ENCODE results near the gene FPGS. TPM values are rescaled to one million over a fixed set of nuclear protein-coding genes. Genes with fewer than 3 reads are reported as not detected.

The FPGS gene
- polyA plus RNA-seq, 1 of the 3 experiments (the other 2 are of a cell fraction): 82.7 TPM

DNA sequence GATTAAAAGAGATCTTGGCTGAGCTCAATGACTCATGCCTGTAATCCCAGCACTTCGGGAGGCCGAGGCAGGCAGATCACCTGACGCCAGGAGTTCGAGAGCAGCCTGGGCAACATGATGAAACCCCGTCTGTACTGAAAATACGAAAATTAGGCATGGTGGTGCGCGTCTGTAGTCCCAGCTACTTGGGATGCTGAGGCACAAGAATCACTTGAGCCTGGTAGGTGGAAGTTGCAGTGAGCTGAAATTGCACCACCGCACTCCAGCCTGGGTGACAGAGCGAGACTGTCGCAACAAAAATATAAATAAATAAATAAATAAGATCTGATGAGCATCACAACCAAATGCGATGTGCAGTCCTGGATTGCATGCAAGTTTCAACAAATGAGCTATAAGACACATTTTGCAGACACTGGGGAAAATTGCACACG, 60.5 kb downstream of the FPGS start:
- Histone ChIP-seq H3K4me3 (ENCODE audit: low read depth in 2 of 2, low read length in 1 of 2) (no peak overlapping the region), H3K79me2 (ENCODE audit: insufficient read depth) (no peaks in the 10 kb centered on the region), H3K4me1 (ENCODE audit: control insufficient read depth in 1 of 2, insufficient read depth in 2 of 2, low read depth in 1 of 2, low read length in 1 of 2) (peaks cover 0 to 10% of the 10 kb centered on the region in 2 experiments; a peak in 1 of 4 replicates), H3K9me3 (no peaks in the 10 kb centered on the region), H2AFZ (ENCODE audit: low read depth) (no peak overlapping the region), H3K27me3 (ENCODE audit: insufficient read depth) (no peaks in the 10 kb centered on the region), H3F3A (replicated peaks; ENCODE audit: insufficient read depth) (no peaks in the 10 kb centered on the region), H3K9ac (no peak overlapping the region), H4K20me1 (ENCODE audit: insufficient read depth) (no peaks in the 10 kb centered on the region), H3K27ac (ENCODE audit: low read depth in 2 of 2, low read length in 1 of 2) (no peak overlapping the region), H3K4me2 (no peak overlapping the region), H3K36me3 (replicated peaks in 1 of 2; ENCODE audit: control insufficient read depth in 1 of 2, insufficient read depth in 2 of 2, low read length in 1 of 2) (no peaks in the 10 kb centered on the region), H3K9me2 (no peaks in the 10 kb centered on the region)
- WGBS (ENCODE audit: low lambda C conversion rate): 90% methylated on average over 13 of the region's 13 CpGs
- no peak for TF ChIP-seq RXRA (IDR thresholded peaks at IDR 0.05; ENCODE audit: borderline replicate concordance, low read depth)
- POLR2A ChIA-PET: interaction anchor here (1.3 kb wide), 1 partner anchor 9 kb away, joined by 3 read pairs; no protein-coding TSS in a partner anchor
- no peak for DNase-seq
- CTCF ChIA-PET: interaction anchor here (0.7 to 2.0 kb wide), 6 partner anchors 8 to 128 kb away, joined by 3 to 7 read pairs (median 4); partner anchors contain the start of genes ENG and TOR2A

Small RNA genes within 50 kb of the gene (small RNA-seq; reads per million reads assigned to genes)
- gene RF00019 (0 reads per million in 7 experiments), gene RNA5SP296 (0 reads per million in 7 experiments)

Other genes with a start within 250 kb of the FPGS start
- 33.0 and 44.3 TPM in 2 replicates for gene STXBP1, start 190.6 kb upstream of the FPGS start, polyA plus RNA-seq (2012; rRNA removed)
- gene CFAP157, start 95.9 kb upstream of the FPGS start, polyA plus RNA-seq (2012; rRNA removed): 0.19 and 0.25 TPM in 2 replicates
- gene PTRH1, start 87.2 kb upstream of the FPGS start, polyA plus RNA-seq (2012; rRNA removed): 41.1 and 42.2 TPM in 2 replicates
- 0.03 and 0.05 TPM in 2 replicates for gene TTC16, start 86.8 kb upstream of the FPGS start, polyA plus RNA-seq (2012; rRNA removed)
- 11.9 and 17.2 TPM in 2 replicates for gene TOR2A, start 67.6 kb upstream of the FPGS start, polyA plus RNA-seq (2012; rRNA removed)
- 0.15 and 0.52 TPM in 2 replicates for gene SH2D3C, start 24.2 kb upstream of the FPGS start, polyA plus RNA-seq (2012; rRNA removed)
- 82.7 and 108 TPM in 2 replicates for gene CDK9, start 16.8 kb upstream of the FPGS start, polyA plus RNA-seq (2012; rRNA removed)
- 8.8 and 18.8 TPM in 2 replicates for gene ENG, start 51.8 kb downstream of the FPGS start, polyA plus RNA-seq (2012; rRNA removed)
- 103 and 125 TPM in 2 replicates for gene AK1, start 74.8 kb downstream of the FPGS start, polyA plus RNA-seq (2012; rRNA removed)
- gene ST6GALNAC6, start 96.7 kb downstream of the FPGS start, polyA plus RNA-seq (2012; rRNA removed): 34.8 and 47.5 TPM in 2 replicates
- 28.4 and 30.2 TPM in 2 replicates for gene ST6GALNAC4, start 114.2 kb downstream of the FPGS start, polyA plus RNA-seq (2012; rRNA removed)
- 4.0 and 6.1 TPM in 2 replicates for gene PIP5KL1, start 127.9 kb downstream of the FPGS start, polyA plus RNA-seq (2012; rRNA removed)
- gene DPM2, start 135.0 kb downstream of the FPGS start, polyA plus RNA-seq (2012; rRNA removed): 106 and 117 TPM in 2 replicates
- gene EEIG1, start 178.1 kb downstream of the FPGS start, polyA plus RNA-seq (2012; rRNA removed): 17.9 and 26.2 TPM in 2 replicates